ENCODE data around the gene PRDM16.

GRCh38 chr1:3363023-3363422, 294.0 kb downstream of the PRDM16 start:
- TF ChIP-seq CSDC2 (CRISPR knock-in tag; IDR thresholded peaks at IDR 0.05): no peak
- no peak for TF ChIP-seq RARB (CRISPR knock-in tag; IDR thresholded peaks at IDR 0.05)
- TF ChIP-seq PATZ1 (CRISPR knock-in tag; IDR thresholded peaks at IDR 0.05; ENCODE audit: borderline replicate concordance): no peak
